Endothelial cell of umbilical vein (primary cell): ENCODE measurements around the gene PTGER3. TPM values are rescaled to one million over a fixed set of nuclear protein-coding genes. Genes with fewer than 3 reads are reported as not detected.
A peak's percentile ranks its signal among the peaks of the same experiment; 100 is the strongest.

Experiments used
- BruUV-seq: library from RNA; stranded (reverse); fragments of 400-500 nt; replicated peaks from 2 replicates; lab custom pipeline; 2021; lab: Mats Ljungman, UMichigan
- CTCF ChIA-PET: fragments of 300-600, 350-600 bp; sonication (Branson Sonifier 250); formaldehyde crosslinking; loops from one replicate; lab custom pipeline; 2021; ENCODE audit warnings: antibody characterized with exemption, inconsistent platforms; lab: Charles Lee
- POLR2A ChIA-PET: fragments of 300-600, 350-600 bp; sonication (Branson Sonifier 250); formaldehyde crosslinking; loops from one replicate; lab custom pipeline; 2021; ENCODE audit warnings: antibody characterized with exemption, inconsistent platforms; lab: Charles Lee
- DNase-seq: peaks from one replicate; pipeline ENCODE4 v3.0.0-alpha.2; 2011; ENCODE audit warnings: low read depth, low spot score
- FAIRE-seq: peaks from 2 replicates; lab custom pipeline; 2011; peaks lifted over from hg19 to GRCh38; lab: Jason Lieb, UNC
- H2AFZ ChIP-seq: 2 replicates; pipeline ENCODE4 v1.6.0; 2012; ENCODE audit warnings: low read depth, low read length, control low read depth, inconsistent platforms
- H3K27ac ChIP-seq: 2 replicates; pipeline ENCODE4 v1.5.1; 2011; ENCODE audit warnings: low read depth, mild to moderate bottlenecking, control low read depth, low read length, moderate library complexity; ENCODE audit not compliant: insufficient read depth
- H3K27me3 ChIP-seq, 2 experiments: 2 replicates each; pipeline versions ENCODE4 v1.6.0 to v1.6.1; 2011; ENCODE audit warnings: low read length in 2 of 2, mixed read lengths in 1 of 2; ENCODE audit not compliant: control insufficient read depth in 2 of 2, insufficient read depth in 2 of 2
- H3K36me3 ChIP-seq, 2 experiments: 2 replicates in 1 of 2; 3 replicates in 1 of 2; pipeline ENCODE4 v1.5.1; 2011; ENCODE audit warnings: low read length in 2 of 2, mild to moderate bottlenecking in 1 of 2, moderate library complexity in 1 of 2; ENCODE audit not compliant: control insufficient read depth in 2 of 2, insufficient read depth in 2 of 2; ENCODE audit errors: extremely low read depth in 1 of 2
- H3K4me1 ChIP-seq: 3 replicates; pipeline ENCODE4 v1.5.1; 2011; ENCODE audit warnings: mild to moderate bottlenecking, low read length; ENCODE audit not compliant: control insufficient read depth, insufficient read depth; ENCODE audit errors: extremely low read depth
- H3K4me2 ChIP-seq: 2 replicates; pipeline ENCODE4 v1.6.1; 2011; ENCODE audit warnings: low read length, control low read depth, mixed read lengths; ENCODE audit not compliant: insufficient read depth
- H3K4me3 ChIP-seq, 3 experiments: fragments of 200-600 bp in 1 of 3; sonication (generic), shearing (Covaris generic) in 1 of 3; replicated peaks in 1 of 3; 2 replicates each; pipeline ENCODE4 v1.5.1; 2011 to 2016; ENCODE audit warnings: control low read depth in 3 of 3, low read length in 3 of 3, mild to moderate bottlenecking in 2 of 3, inconsistent platforms in 1 of 3, low read depth in 1 of 3, moderate library complexity in 1 of 3; ENCODE audit not compliant: insufficient read depth in 1 of 3
- H3K79me2 ChIP-seq: 2 replicates; pipeline ENCODE4 v1.6.0; 2012; ENCODE audit warnings: low read length, inconsistent platforms; ENCODE audit not compliant: control insufficient read depth, insufficient read depth
- H3K9ac ChIP-seq: replicated peaks from 2 replicates; pipeline ENCODE3; 2011; ENCODE audit warnings: low read length, control low read depth; ENCODE audit not compliant: insufficient read depth; ENCODE audit errors: extremely low read depth
- H3K9me1 ChIP-seq: replicated peaks from 3 replicates; pipeline ENCODE4 v1.6.0; 2011; ENCODE audit warnings: mild to moderate bottlenecking, low read length; ENCODE audit not compliant: control insufficient read depth, insufficient read depth; ENCODE audit errors: extremely low read depth
- H3K9me3 ChIP-seq: replicated peaks from 2 replicates; pipeline ENCODE4 v1.5.1; 2012; ENCODE audit warnings: low read length, inconsistent platforms; ENCODE audit not compliant: control insufficient read depth, insufficient read depth
- H4K20me1 ChIP-seq: replicated peaks from 2 replicates; pipeline ENCODE3; 2011; ENCODE audit warnings: mild to moderate bottlenecking, low read length; ENCODE audit not compliant: control insufficient read depth, insufficient read depth; ENCODE audit errors: extremely low read depth
- CTCF ChIP-seq, 2 donors: IDR thresholded peaks; 1 replicate in 1 of 2; 2 replicates in 1 of 2; pipeline ENCODE4 v1.5.1; 2011; ENCODE audit warnings: low read length in 2 of 2, mild to moderate bottlenecking in 2 of 2, moderate library complexity in 2 of 2, control low read depth in 1 of 2, inconsistent platforms in 1 of 2, low read depth in 1 of 2; ENCODE audit not compliant: insufficient read depth in 1 of 2; ENCODE audit errors: extremely low read depth in 1 of 2
- EZH2 ChIP-seq: IDR thresholded peaks from 2 replicates; pipeline ENCODE4 v1.6.1; 2012; ENCODE audit warnings: borderline replicate concordance, low read depth, mild to moderate bottlenecking, moderate library complexity, low read length, inconsistent platforms; ENCODE audit not compliant: severe bottlenecking
- FOS ChIP-seq: IDR thresholded peaks from 2 replicates; pipeline ENCODE4 v1.6.1; 2011; ENCODE audit warnings: mild to moderate bottlenecking, low read length, moderate library complexity, borderline replicate concordance; ENCODE audit not compliant: insufficient read depth
- GATA2 ChIP-seq: IDR thresholded peaks from 2 replicates; pipeline ENCODE4 v1.7.0; 2011; ENCODE audit warnings: low read depth, mild to moderate bottlenecking, moderate library complexity, mixed read lengths, low read length; ENCODE audit not compliant: insufficient read length, insufficient read depth
- JUN ChIP-seq: IDR thresholded peaks from 2 replicates; pipeline ENCODE4 v1.6.1; 2011; ENCODE audit warnings: borderline replicate concordance, low read depth; ENCODE audit not compliant: insufficient read length, insufficient read depth
- MAX ChIP-seq: IDR thresholded peaks from 2 replicates; pipeline ENCODE4 v1.6.1; 2011; ENCODE audit not compliant: insufficient read depth, insufficient read length
- MYC ChIP-seq: IDR thresholded peaks from one replicate; pipeline ENCODE4 v1.6.1; 2011; ENCODE audit warnings: mild to moderate bottlenecking, low read depth, low read length
- POLR2A ChIP-seq: IDR thresholded peaks from 2 replicates; pipeline ENCODE4 v1.6.1; 2012; ENCODE audit warnings: low read depth, mild to moderate bottlenecking, control low read depth, low read length
- POLR2AphosphoS5 ChIP-seq: IDR thresholded peaks from 2 replicates; pipeline ENCODE4 v1.6.1; 2012; ENCODE audit warnings: low read depth, mild to moderate bottlenecking, control low read depth, low read length, moderate library complexity; ENCODE audit not compliant: insufficient read depth
- dilution Hi-C: fragments of 300-500 bp; cut with MboI; formaldehyde crosslinking; loops from one replicate; pipeline ENCODE4 v1.15.0; 2019; ENCODE audit warnings: low sequenced_read_pairs; ENCODE audit not compliant: extremely low pct_ligation_motif_present
- intact Hi-C: fragments of 100-400 bp; cut with micrococcal nuclease; formaldehyde crosslinking; loops from one replicate; pipeline ENCODE4 v1.10.0; 2022
- microRNA counts: library from miRNA; unstranded; fragments of <30 nt; microRNA quantifications from one replicate; lab custom pipeline; 2016
- microRNA-seq: library from miRNA; unstranded; fragments of <30 nt; microRNA quantifications from one replicate; pipeline ENCODE4 v1.2.0, GENCODE V29; 2021; ENCODE audit warnings: borderline number of aligned reads, borderline replicate concordance
- polyA plus RNA-seq, 4 experiments: library from polyadenylated mRNA; depleted of rRNA in 3 of 4; stranded (reverse) in 3 of 4; unstranded in 1 of 4; fragments of >200 nt; gene quantifications; 2 replicates each; pipeline versions ENCODE4 v1.2.1 to v1.2.3, GENCODE V29; 2011 to 2012; ENCODE audit warnings: missing spikeins in 1 of 4
- small RNA-seq: library from RNA; depleted of rRNA; stranded (forward); fragments of <200 nt; gene quantifications from one replicate; pipeline ENCODE3, GENCODE V24; 2012; ENCODE audit warnings: low replicate concordance, low read depth; ENCODE audit not compliant: insufficient read depth, insufficient read length
- total RNA-seq: library from RNA; stranded (reverse); gene quantifications from 2 replicates; pipeline ENCODE4 v1.2.3, GENCODE V29; 2021

Gene PTGER3
- total and polyA plus RNA-seq, 2 donors (not counting 3 experiments of a cell fraction or from before 2014, with no cell fraction given) = 0.01 TPM; not detected in 1

- H2AFZ ChIP-seq = no peak overlapping the region
- DNase-seq (no peak), FAIRE-seq (no peak)
- TF ChIP-seq JUN (no peak), MAX (no peak), FOS (no peak), POLR2AphosphoS5 (no peak), CTCF (IDR thresholded peaks at IDR 0.05; ENCODE audit: extremely low read depth in 1 of 2, insufficient read depth in 1 of 2, low read depth in 1 of 2, low read length in 2 of 2) (no peak), POLR2A (no peak), MYC (no peak), EZH2 (no peak), GATA2 (no peak)
- no peaks in the 10 kb centered on the region for H3K9me1 ChIP-seq
- intact Hi-C loops (no loop called here), dilution Hi-C loops (no loop called here)
- CTCF ChIA-PET = no interaction called here
- H3K36me3 ChIP-seq = no peaks in the 10 kb centered on the region
- no peak overlapping the region for H3K9ac ChIP-seq
- no peaks in the 10 kb centered on the region for H4K20me1 ChIP-seq
- H3K4me2 ChIP-seq = no peak overlapping the region
- H3K9me3 ChIP-seq = no peaks in the 10 kb centered on the region
- POLR2A ChIA-PET = no interaction called here
- no TSS peak for BruUV-seq
- H3K27ac ChIP-seq = no peak overlapping the region
- no peaks in the 10 kb centered on the region for H3K27me3 ChIP-seq
- H3K4me1 ChIP-seq = no peaks in the 10 kb centered on the region
- no peaks in the 10 kb centered on the region for H3K79me2 ChIP-seq
- no peak overlapping the region for H3K4me3 ChIP-seq
Observed at GRCh38 chr1:70922196-70922595, 125.4 kb downstream of the PTGER3 start.

MicroRNAs within 50 kb of the gene (microRNA counts, 767-probe panel; counts per million panel counts)
- microRNA hsa-miR-186-5p (lab: Ali Mortazavi, UCI) = 723 counts per million, percentile 96 among the panel's probes with 10 or more counts

Small RNA genes within 50 kb of the gene (microRNA-seq; reads per million reads assigned to microRNA genes)
- 162 reads per million, percentile 61 among the genes with 10 or more reads in this experiment for gene MIR186

Small RNA genes within 50 kb of the gene (small RNA-seq; reads per million reads assigned to genes)
- gene MIR186 = 212 reads per million, percentile 99 among the genes with 10 or more reads in this experiment

Other genes starting within 250 kb of the PTGER3 start
- 77.9 and 84.1 TPM in 2 replicates for gene ZRANB2, start 33.2 kb upstream of the PTGER3 start, total RNA-seq
- gene ZRANB2, start 33.2 kb upstream of the PTGER3 start, polyA plus RNA-seq = 18.9 and 23.6 TPM in 2 replicates